Gastroesophageal sphincter (tissue), 3 donors: ENCODE results near the gene ACOT7.

ENCODE experiments used
- EP300 ChIP-seq: sonication (generic); formaldehyde crosslinking; IDR thresholded peaks from one replicate; pipeline ENCODE4 v1.6.1; 2017; ENCODE audit warnings: antibody characterized with exemption, mild to moderate bottlenecking
- POLR2A ChIP-seq, 2 donors: fragments of 450-650 bp; IDR thresholded peaks; one replicate each; pipeline ENCODE4 v1.6.1; 2017; ENCODE audit warnings: antibody characterized with exemption in 2 of 2, mild to moderate bottlenecking in 2 of 2, moderate library complexity in 1 of 2
- TF ChIP-seq, protein P1 (sequence below), 4 experiments: fragments of 200-600 bp in 2 of 4; fragments of 450-650 bp in 2 of 4; sonication (generic) in 1 of 4; IDR thresholded peaks; one replicate each; pipeline ENCODE4 v1.5.1; 2017 to 2019; ENCODE audit warnings: antibody characterized with exemption in 4 of 4, mild to moderate bottlenecking in 2 of 4, moderate library complexity in 2 of 4

GRCh38 chr1:6237093-6237492, 156.5 kb downstream of the ACOT7 start:
- TF ChIP-seq, protein P1, sequence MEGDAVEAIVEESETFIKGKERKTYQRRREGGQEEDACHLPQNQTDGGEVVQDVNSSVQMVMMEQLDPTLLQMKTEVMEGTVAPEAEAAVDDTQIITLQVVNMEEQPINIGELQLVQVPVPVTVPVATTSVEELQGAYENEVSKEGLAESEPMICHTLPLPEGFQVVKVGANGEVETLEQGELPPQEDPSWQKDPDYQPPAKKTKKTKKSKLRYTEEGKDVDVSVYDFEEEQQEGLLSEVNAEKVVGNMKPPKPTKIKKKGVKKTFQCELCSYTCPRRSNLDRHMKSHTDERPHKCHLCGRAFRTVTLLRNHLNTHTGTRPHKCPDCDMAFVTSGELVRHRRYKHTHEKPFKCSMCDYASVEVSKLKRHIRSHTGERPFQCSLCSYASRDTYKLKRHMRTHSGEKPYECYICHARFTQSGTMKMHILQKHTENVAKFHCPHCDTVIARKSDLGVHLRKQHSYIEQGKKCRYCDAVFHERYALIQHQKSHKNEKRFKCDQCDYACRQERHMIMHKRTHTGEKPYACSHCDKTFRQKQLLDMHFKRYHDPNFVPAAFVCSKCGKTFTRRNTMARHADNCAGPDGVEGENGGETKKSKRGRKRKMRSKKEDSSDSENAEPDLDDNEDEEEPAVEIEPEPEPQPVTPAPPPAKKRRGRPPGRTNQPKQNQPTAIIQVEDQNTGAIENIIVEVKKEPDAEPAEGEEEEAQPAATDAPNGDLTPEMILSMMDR (IDR thresholded peaks at IDR 0.05), result no peak
- no peak for TF ChIP-seq POLR2A (IDR thresholded peaks at IDR 0.05)
- no peak for TF ChIP-seq EP300
